Measurements from ENCODE around the gene RASAL1.

The RASAL1 gene

GRCh38 chr12:113162102-113163029 lies 26.8 kb upstream of the RASAL1 start:
- no peak for DNase-seq (ENCODE audit: low read depth)
- TF ChIP-seq CTCF (conservative IDR thresholded peaks at IDR 0.05; ENCODE audit: low read depth, low read length) = no peak
- H3K4me3 ChIP-seq (ENCODE audit: low read length) = no peak overlapping the region

- TF ChIP-seq CTCF (conservative IDR thresholded peaks at IDR 0.05; ENCODE audit: low read depth, low read length) = no peak
- DNase-seq (ENCODE audit: low read depth) = no peak
- no peak overlapping the region for H3K4me3 ChIP-seq (ENCODE audit: low read length)
Observed at GRCh38 chr12:113161415-113162016, 26.0 kb upstream of the RASAL1 start.

- H3K4me3 ChIP-seq (ENCODE audit: low read length) = no peak overlapping the region
- TF ChIP-seq CTCF (conservative IDR thresholded peaks at IDR 0.05; ENCODE audit: low read depth, low read length) = no peak
- no peak for DNase-seq (ENCODE audit: low read depth)
Observed at GRCh38 chr12:113159937-113160336, 24.4 kb upstream of the RASAL1 start.

- TF ChIP-seq CTCF (conservative IDR thresholded peaks at IDR 0.05; ENCODE audit: low read depth, low read length) = no peak
- no peak overlapping the region for H3K4me3 ChIP-seq (ENCODE audit: low read length)
- DNase-seq (ENCODE audit: low read depth) = no peak
Observed at GRCh38 chr12:113158439-113159203, 23.1 kb upstream of the RASAL1 start.

GRCh38 chr12:113157218-113157859 lies 21.8 kb upstream of the RASAL1 start:
- no peak overlapping the region for H3K4me3 ChIP-seq (ENCODE audit: low read length)
- TF ChIP-seq CTCF (conservative IDR thresholded peaks at IDR 0.05; ENCODE audit: low read depth, low read length) = no peak
- no peak for DNase-seq (ENCODE audit: low read depth)

- no peak for DNase-seq (ENCODE audit: low read depth)
- TF ChIP-seq CTCF (conservative IDR thresholded peaks at IDR 0.05; ENCODE audit: low read depth, low read length) = no peak
- H3K4me3 ChIP-seq (ENCODE audit: low read length) = no peak overlapping the region
Observed at GRCh38 chr12:113155646-113156045, 20.1 kb upstream of the RASAL1 start.
